Caco-2 (cell line): ENCODE results near the gene TMCC1. TPM values are rescaled to one million over a fixed set of nuclear protein-coding genes. Genes with fewer than 3 reads are reported as not detected.

ENCODE experiments used
- BruUV-seq: library from RNA; stranded (reverse); fragments of 400-500 nt; replicated peaks from 2 replicates; lab custom pipeline; 2021; lab: Mats Ljungman, UMichigan
- CTCF ChIA-PET: fragments of 300-600 bp; sonication (Branson Sonifier 250); formaldehyde crosslinking; loops from one replicate; lab custom pipeline; 2022; ENCODE audit warnings: antibody characterized with exemption; lab: Charles Lee
- POLR2A ChIA-PET: fragments of 300-600 bp; sonication (Branson Sonifier 250); formaldehyde crosslinking; loops from one replicate; lab custom pipeline; 2022; ENCODE audit warnings: antibody characterized with exemption; lab: Charles Lee
- DNase-seq, 2 experiments: peaks; one replicate each; pipeline versions ENCODE4 v3.0.0 to v3.0.0-alpha.2; 2020 to 2022
- H3K27me3 ChIP-seq: replicated peaks from 2 replicates; pipeline ENCODE4 v1.6.0; 2011; ENCODE audit warnings: low read length; ENCODE audit not compliant: control insufficient read depth, insufficient read depth
- H3K36me3 ChIP-seq: 2 replicates; pipeline ENCODE4 v1.5.1; 2011; ENCODE audit warnings: low read length; ENCODE audit not compliant: control insufficient read depth, insufficient read depth
- H3K4me1 ChIP-seq: fragments of 250-450 bp; sonication (Bioruptor Pico); 2 replicates; pipeline ENCODE4 v1.5.1; 2020; ENCODE audit warnings: mild to moderate bottlenecking
- H3K4me3 ChIP-seq: 2 replicates; pipeline ENCODE4 v1.5.1; 2011; ENCODE audit warnings: low read depth, mild to moderate bottlenecking, control low read depth, low read length
- H3K9me3 ChIP-seq: fragments of 250-450 bp; sonication (Bioruptor Pico); 2 replicates; pipeline ENCODE4 v1.5.1; 2020; ENCODE audit warnings: mild to moderate bottlenecking, moderate library complexity
- H3K27ac Mint-ChIP-seq: one replicate; pipeline ENCODE4 v1.8.0; 2022; ENCODE audit warnings: mixed read lengths; ENCODE audit not compliant: unreplicated experiment
- H3K27me3 Mint-ChIP-seq: one replicate; pipeline ENCODE4 v1.8.0; 2022; ENCODE audit warnings: mixed read lengths; ENCODE audit not compliant: insufficient read depth, unreplicated experiment
- H3K36me3 Mint-ChIP-seq: one replicate; pipeline ENCODE4 v1.8.0; 2022; ENCODE audit warnings: mild to moderate bottlenecking, mixed read lengths; ENCODE audit not compliant: insufficient read depth, unreplicated experiment
- H3K4me1 Mint-ChIP-seq: one replicate; pipeline ENCODE4 v1.8.0; 2022; ENCODE audit warnings: low read depth, mixed read lengths; ENCODE audit not compliant: unreplicated experiment
- H3K4me3 Mint-ChIP-seq: one replicate; pipeline ENCODE4 v1.8.0; 2022; ENCODE audit warnings: mild to moderate bottlenecking, moderate library complexity, mixed read lengths; ENCODE audit not compliant: unreplicated experiment
- H3K9me3 Mint-ChIP-seq: one replicate; pipeline ENCODE4 v1.8.0; 2022; ENCODE audit warnings: mixed read lengths; ENCODE audit not compliant: unreplicated experiment
- CTCF ChIP-seq, 2 experiments: fragments of 200-600 bp in 1 of 2; IDR thresholded peaks; 1 replicate in 1 of 2; 2 replicates in 1 of 2; pipeline versions ENCODE4 v1.5.1 to v1.8.0; 2011 to 2022; ENCODE audit warnings: antibody characterized with exemption in 1 of 2, control low read depth in 1 of 2, inconsistent platforms in 1 of 2, low read depth in 1 of 2, low read length in 1 of 2, mild to moderate bottlenecking in 1 of 2, moderate library complexity in 1 of 2; ENCODE audit not compliant: insufficient read depth in 1 of 2, severe bottlenecking in 1 of 2, unreplicated experiment in 1 of 2
- intact Hi-C: fragments of 100-400 bp; cut with micrococcal nuclease; formaldehyde crosslinking; loops from one replicate; pipeline ENCODE4 v1.10.0; 2022; ENCODE audit not compliant: unreplicated experiment
- total RNA-seq: library from RNA; stranded (reverse); gene quantifications from 2 replicates; pipeline ENCODE4 v1.2.3, GENCODE V29; 2022

The TMCC1 gene
- total RNA-seq, 1 experiment from 2014 or later, result 27.8 TPM

GRCh38 chr3:129727707-129728106, 165.8 kb downstream of the TMCC1 start:
- ChIA-PET POLR2A (no interaction called here), CTCF (no interaction called here)
- no peak for DNase-seq
- no peak overlapping the region for H3K4me3 ChIP-seq
- intact Hi-C loops, result no loop called here
- no peaks in the 10 kb centered on the region for H3K9me3 ChIP-seq
- Mint-ChIP-seq H3K4me1 (no peaks in the 10 kb centered on the region), H3K4me3 (no peak overlapping the region), H3K36me3 (no peaks in the 10 kb centered on the region), H3K9me3 (no peaks in the 10 kb centered on the region), H3K27me3 (no peaks in the 10 kb centered on the region), H3K27ac (no peak overlapping the region)
- BruUV-seq, result no TSS peak
- no peak for TF ChIP-seq CTCF (IDR thresholded peaks at IDR 0.05; ENCODE audit: insufficient read depth in 1 of 2, low read depth in 1 of 2, low read length in 1 of 2, severe bottlenecking in 1 of 2, unreplicated experiment in 1 of 2)
- H3K4me1 ChIP-seq, result peaks cover 8% of the 10 kb centered on the region; the same call in 1 of the 2 replicates
- no peaks in the 10 kb centered on the region for H3K27me3 ChIP-seq
- H3K36me3 ChIP-seq, result no peaks in the 10 kb centered on the region

GRCh38 chr3:129723558-129724324, 169.8 kb downstream of the TMCC1 start:
- Mint-ChIP-seq H3K9me3 (no peaks in the 10 kb centered on the region), H3K4me1 (no peaks in the 10 kb centered on the region), H3K27me3 (no peaks in the 10 kb centered on the region), H3K36me3 (no peaks in the 10 kb centered on the region), H3K27ac (no peak overlapping the region), H3K4me3 (no peak overlapping the region)
- ChIA-PET POLR2A (no interaction called here), CTCF (no interaction called here)
- no peak for DNase-seq
- H3K27me3 ChIP-seq, result no peaks in the 10 kb centered on the region
- H3K4me3 ChIP-seq, result no peak overlapping the region
- intact Hi-C loops, result no loop called here
- no peaks in the 10 kb centered on the region for H3K36me3 ChIP-seq
- TF ChIP-seq CTCF (IDR thresholded peaks at IDR 0.05; ENCODE audit: insufficient read depth in 1 of 2, low read depth in 1 of 2, low read length in 1 of 2, severe bottlenecking in 1 of 2, unreplicated experiment in 1 of 2), result no peak
- H3K4me1 ChIP-seq, result peaks cover 15% of the 10 kb centered on the region; the same call in 1 of the 2 replicates
- no peaks in the 10 kb centered on the region for H3K9me3 ChIP-seq
- BruUV-seq, result no TSS peak

- Histone ChIP-seq H3K36me3 (no peaks in the 10 kb centered on the region), H3K4me3 (no peak overlapping the region), H3K27me3 (no peaks in the 10 kb centered on the region), H3K4me1 (peaks cover 15% of the 10 kb centered on the region; the same call in 1 of the 2 replicates), H3K9me3 (no peaks in the 10 kb centered on the region)
- H3K27ac Mint-ChIP-seq, result no peak overlapping the region
- TF ChIP-seq CTCF (IDR thresholded peaks at IDR 0.05; ENCODE audit: insufficient read depth in 1 of 2, low read depth in 1 of 2, low read length in 1 of 2, severe bottlenecking in 1 of 2, unreplicated experiment in 1 of 2), result no peak
- no peaks in the 10 kb centered on the region for H3K27me3 Mint-ChIP-seq
- intact Hi-C loops, result no loop called here
- H3K4me1 Mint-ChIP-seq, result no peaks in the 10 kb centered on the region
- H3K4me3 Mint-ChIP-seq, result no peak overlapping the region
- no peaks in the 10 kb centered on the region for H3K36me3 Mint-ChIP-seq
- ChIA-PET CTCF (no interaction called here), POLR2A (no interaction called here)
- BruUV-seq, result no TSS peak
- DNase-seq, result no peak
- H3K9me3 Mint-ChIP-seq, result no peaks in the 10 kb centered on the region
Measured at GRCh38 chr3:129722527-129722926, 171.0 kb downstream of the TMCC1 start.
